ENCODE measurements around the gene PTPRD.

DNA sequence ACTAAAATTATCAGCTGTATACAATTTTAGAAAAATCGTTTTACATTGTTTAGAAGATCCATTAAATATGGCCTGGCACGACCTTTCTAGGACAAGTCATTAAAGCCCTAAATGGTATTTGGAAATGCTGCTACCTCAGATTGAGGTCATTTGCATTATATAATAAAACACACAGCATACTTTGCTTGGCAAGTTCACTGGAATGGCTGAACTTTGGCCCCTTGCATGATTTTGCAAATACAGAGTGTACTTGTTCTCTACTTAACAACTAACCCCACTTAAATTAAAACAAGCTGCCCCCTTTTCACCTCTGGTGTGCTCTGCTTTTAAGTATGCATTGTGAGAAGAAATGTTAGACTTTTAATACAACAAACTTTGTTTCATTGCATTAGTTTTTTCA is 860.1 kb downstream of the PTPRD start:
- TF ChIP-seq EZH2 (IDR thresholded peaks at IDR 0.05) (no peak), POLR2AphosphoS5 (IDR thresholded peaks at IDR 0.05; ENCODE audit: borderline replicate concordance, low read depth, low read length) (no peak), FOXP2 (optimal IDR thresholded peaks at IDR 0.05; ENCODE audit: control extremely low read depth, extremely low read length, insufficient read depth) (no peak)
